ENCODE measurements around the gene NFE2L3. TPM values are rescaled to one million over a fixed set of nuclear protein-coding genes. Genes with fewer than 3 reads are reported as not detected.
"Not testable (repeated sequence)": the region's sequence is repeated elsewhere in the genome, so short reads cannot be mapped to it uniquely, and the experiment has no call there.

Gene NFE2L3
- total and polyA plus RNA-seq, 2 experiments from 2014 or later, result 6.5 to 10.0 TPM

- H3K9me3 ChIP-seq (ENCODE audit: low read depth), result no peaks in the 10 kb centered on the region
- peak overlapping the region; percentile 44 for H3K27ac ChIP-seq
- no peak for TF ChIP-seq EZH2phosphoT487 (IDR thresholded peaks at IDR 0.05; ENCODE audit: low read depth, severe bottlenecking, unreplicated experiment)
- TF ChIP-seq CTCF (IDR thresholded peaks at IDR 0.05; ENCODE audit: poor library complexity), result no peak
- TF ChIP-seq EZH2 (IDR thresholded peaks at IDR 0.05; ENCODE audit: borderline replicate concordance), result no peak
- H4K20me1 ChIP-seq (ENCODE audit: insufficient read depth, poor library complexity, severe bottlenecking), result no peaks in the 10 kb centered on the region
- H3K9me2 ChIP-seq (replicated peaks; ENCODE audit: insufficient read depth), result no peaks in the 10 kb centered on the region
- H2AFZ ChIP-seq, result no peak overlapping the region
- H3K4me1 ChIP-seq (ENCODE audit: insufficient read depth), result peaks cover 20% of the 10 kb centered on the region
- H3K4me2 ChIP-seq, result no peak overlapping the region
- peaks cover 34% of the 10 kb centered on the region for H3K79me2 ChIP-seq
- H3K27me3 ChIP-seq, result peaks cover 1% of the 10 kb centered on the region
- no peaks in the 10 kb centered on the region for H3K36me3 ChIP-seq (replicated peaks; ENCODE audit: insufficient read depth, low read depth)
- DNase-seq (ENCODE audit: low spot score), result no peak
- H3K4me3 ChIP-seq, result no peak overlapping the region
- WGBS (ENCODE audit: low lambda C conversion rate, missing lambda C conversion rate), result 54% methylated on average over 2 of the region's 2 CpGs
Observed at GRCh38 chr7:26159243-26159642, 7.2 kb downstream of the NFE2L3 start.

- H3K4me1 ChIP-seq (ENCODE audit: insufficient read depth), result peaks cover 16% of the 10 kb centered on the region
- H3K4me2 ChIP-seq, result no peak overlapping the region
- H4K20me1 ChIP-seq (ENCODE audit: insufficient read depth, poor library complexity, severe bottlenecking), result no peaks in the 10 kb centered on the region
- H3K27me3 ChIP-seq, result no peaks in the 10 kb centered on the region
- no peaks in the 10 kb centered on the region for H3K9me3 ChIP-seq (ENCODE audit: low read depth)
- peaks cover 19% of the 10 kb centered on the region for H3K79me2 ChIP-seq
- no peak for DNase-seq (ENCODE audit: low spot score)
- H3K4me3 ChIP-seq, result no peak overlapping the region
- no peaks in the 10 kb centered on the region for H3K9me2 ChIP-seq (replicated peaks; ENCODE audit: insufficient read depth)
- no peak overlapping the region for H3K27ac ChIP-seq
- H3K36me3 ChIP-seq (replicated peaks; ENCODE audit: insufficient read depth, low read depth), result no peaks in the 10 kb centered on the region
- no peak for TF ChIP-seq EZH2 (IDR thresholded peaks at IDR 0.05; ENCODE audit: borderline replicate concordance)
- TF ChIP-seq CTCF (IDR thresholded peaks at IDR 0.05; ENCODE audit: poor library complexity), result no peak
- no peak for TF ChIP-seq EZH2phosphoT487 (IDR thresholded peaks at IDR 0.05; ENCODE audit: low read depth, severe bottlenecking, unreplicated experiment)
- H2AFZ ChIP-seq, result no peak overlapping the region
- 94% methylated on average over 2 of the region's 2 CpGs for WGBS (ENCODE audit: low lambda C conversion rate, missing lambda C conversion rate)
Observed at GRCh38 chr7:26160896-26161295, 8.9 kb downstream of the NFE2L3 start.

- H3K4me2 ChIP-seq, result no peak overlapping the region
- peaks cover 12% of the 10 kb centered on the region for H3K4me1 ChIP-seq (ENCODE audit: insufficient read depth)
- no peak for DNase-seq (ENCODE audit: low spot score)
- H4K20me1 ChIP-seq (ENCODE audit: insufficient read depth, poor library complexity, severe bottlenecking), result no peaks in the 10 kb centered on the region
- no peak overlapping the region for H3K27ac ChIP-seq
- peaks cover 10% of the 10 kb centered on the region for H3K79me2 ChIP-seq
- H3K9me2 ChIP-seq (replicated peaks; ENCODE audit: insufficient read depth), result no peaks in the 10 kb centered on the region
- H3K36me3 ChIP-seq (replicated peaks; ENCODE audit: insufficient read depth, low read depth), result no peaks in the 10 kb centered on the region
- H3K4me3 ChIP-seq, result no peak overlapping the region
- WGBS (ENCODE audit: low lambda C conversion rate, missing lambda C conversion rate), result 98% methylated on average over 2 of the region's 2 CpGs
- H3K9me3 ChIP-seq (ENCODE audit: low read depth), result no peaks in the 10 kb centered on the region
- TF ChIP-seq CTCF (IDR thresholded peaks at IDR 0.05; ENCODE audit: poor library complexity), result no peak
- no peak for TF ChIP-seq EZH2phosphoT487 (IDR thresholded peaks at IDR 0.05; ENCODE audit: low read depth, severe bottlenecking, unreplicated experiment)
- TF ChIP-seq EZH2 (IDR thresholded peaks at IDR 0.05; ENCODE audit: borderline replicate concordance), result no peak
- no peak overlapping the region for H2AFZ ChIP-seq
- H3K27me3 ChIP-seq, result no peaks in the 10 kb centered on the region
Observed at GRCh38 chr7:26162431-26162830, 10.4 kb downstream of the NFE2L3 start.

- not testable (repeated sequence) for H3K9me2 ChIP-seq (replicated peaks; ENCODE audit: insufficient read depth); H3K36me3 ChIP-seq (replicated peaks; ENCODE audit: insufficient read depth, low read depth); H2AFZ ChIP-seq; H3K4me2 ChIP-seq; H3K27me3 ChIP-seq; H3K4me3 ChIP-seq; H4K20me1 ChIP-seq (ENCODE audit: insufficient read depth, poor library complexity, severe bottlenecking); H3K27ac ChIP-seq; H3K4me1 ChIP-seq (ENCODE audit: insufficient read depth); DNase-seq (ENCODE audit: low spot score); H3K9me3 ChIP-seq (ENCODE audit: low read depth); H3K79me2 ChIP-seq
- WGBS (ENCODE audit: low lambda C conversion rate, missing lambda C conversion rate), result 80% methylated on average over 1 of the region's 1 CpG
Observed at GRCh38 chr7:26163804-26164203, 11.8 kb downstream of the NFE2L3 start.

All from hepatocyte (in vitro differentiated cells).